ENCODE measurements around the gene KRTAP3-3.
"Not testable (repeated sequence)": the region's sequence is repeated elsewhere in the genome, so short reads cannot be mapped to it uniquely, and the experiment has no call there.

KRTAP3-3 gene

DNA sequence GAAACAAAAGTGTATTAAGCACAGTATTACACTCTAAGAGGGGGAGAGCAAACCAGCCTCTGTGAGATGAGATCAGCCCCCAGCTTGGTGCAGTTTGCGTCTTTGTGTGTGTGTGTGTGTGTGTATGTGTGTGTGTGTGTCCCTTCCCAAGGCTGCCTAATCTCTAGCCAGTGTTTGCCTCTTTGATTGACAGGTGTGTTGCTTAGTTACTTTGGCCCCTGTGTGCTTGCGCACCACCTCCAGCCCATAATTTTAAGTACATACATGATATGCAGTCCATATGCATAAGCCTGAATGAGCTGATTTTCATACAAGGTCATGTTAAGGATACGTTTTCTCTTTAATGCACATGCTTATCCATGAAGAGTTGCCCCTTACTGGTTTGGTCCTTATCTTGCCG lies 7.8 kb upstream of the KRTAP3-3 start:
- H3K9me3 ChIP-seq (ENCODE audit: insufficient read depth, low read length): no peaks in the 10 kb centered on the region
- H3K4me3 ChIP-seq (ENCODE audit: insufficient read depth, low read length, poor library complexity, severe bottlenecking): no peak overlapping the region
- no peaks in the 10 kb centered on the region for H3K36me3 ChIP-seq (ENCODE audit: low read length)
- no peaks in the 10 kb centered on the region for H3F3A ChIP-seq (ENCODE audit: insufficient read depth)
- no peaks in the 10 kb centered on the region for H3K79me2 ChIP-seq (ENCODE audit: insufficient read depth, low read length)
- no peaks in the 10 kb centered on the region for H3K9me2 ChIP-seq (replicated peaks; ENCODE audit: insufficient read depth, low read length)
- no peak overlapping the region for H3K9ac ChIP-seq (ENCODE audit: low read length)
- H3K4me2 ChIP-seq (ENCODE audit: low read depth, low read length, poor library complexity, severe bottlenecking): no peak overlapping the region
- TF ChIP-seq EZH2phosphoT487 (conservative IDR thresholded peaks at IDR 0.05; ENCODE audit: low read length): no peak
- no peak for TF ChIP-seq CTCF (IDR thresholded peaks at IDR 0.05; ENCODE audit: insufficient read depth, low read length, poor library complexity, severe bottlenecking)
- H4K20me1 ChIP-seq (ENCODE audit: low read depth, low read length): no peaks in the 10 kb centered on the region
- no peak overlapping the region for H2AFZ ChIP-seq (ENCODE audit: low read depth, low read length, severe bottlenecking)
- H3K27me3 ChIP-seq (ENCODE audit: low read length): no peaks in the 10 kb centered on the region
- no peak overlapping the region for H3K27ac ChIP-seq (ENCODE audit: low read depth, low read length)

DNA sequence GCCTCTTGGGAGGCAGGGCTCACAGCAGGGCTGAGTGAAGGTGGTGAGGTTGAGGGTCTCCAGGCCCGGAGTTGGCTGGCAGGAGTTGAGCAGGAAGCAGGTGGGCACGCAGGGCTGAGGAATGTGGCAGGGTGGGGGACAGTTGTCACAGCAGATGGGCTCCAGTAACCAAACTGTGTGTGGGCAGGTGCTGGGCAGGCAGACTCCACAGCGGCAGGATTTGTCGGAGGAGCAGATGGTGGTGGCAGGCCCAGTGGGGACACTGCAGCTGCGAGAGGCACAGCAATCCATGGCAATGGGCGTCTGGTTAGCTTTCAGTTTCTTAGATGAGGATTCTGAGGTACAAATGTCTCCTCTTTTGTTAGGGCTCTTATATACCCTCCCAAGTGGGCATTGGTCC lies 5.6 kb upstream of the KRTAP3-3 start, which contains the start of gene KRTAP3-2:
Gene KRTAP3-2, minus strand, starts transcription at position 344 of the 400 bp plus-strand sequence. Its CDS starts 53 bp downstream, at position 291.
- H3K27me3 ChIP-seq (ENCODE audit: low read length); H3K4me2 ChIP-seq (ENCODE audit: low read depth, low read length, poor library complexity, severe bottlenecking); H3K27ac ChIP-seq (ENCODE audit: low read depth, low read length); H4K20me1 ChIP-seq (ENCODE audit: low read depth, low read length); H3K36me3 ChIP-seq (ENCODE audit: low read length); H2AFZ ChIP-seq (ENCODE audit: low read depth, low read length, severe bottlenecking); H3F3A ChIP-seq (ENCODE audit: insufficient read depth); H3K9me3 ChIP-seq (ENCODE audit: insufficient read depth, low read length); H3K4me3 ChIP-seq (ENCODE audit: insufficient read depth, low read length, poor library complexity, severe bottlenecking); H3K79me2 ChIP-seq (ENCODE audit: insufficient read depth, low read length); H3K9ac ChIP-seq (ENCODE audit: low read length); H3K9me2 ChIP-seq (replicated peaks; ENCODE audit: insufficient read depth, low read length): not testable (repeated sequence)

DNA sequence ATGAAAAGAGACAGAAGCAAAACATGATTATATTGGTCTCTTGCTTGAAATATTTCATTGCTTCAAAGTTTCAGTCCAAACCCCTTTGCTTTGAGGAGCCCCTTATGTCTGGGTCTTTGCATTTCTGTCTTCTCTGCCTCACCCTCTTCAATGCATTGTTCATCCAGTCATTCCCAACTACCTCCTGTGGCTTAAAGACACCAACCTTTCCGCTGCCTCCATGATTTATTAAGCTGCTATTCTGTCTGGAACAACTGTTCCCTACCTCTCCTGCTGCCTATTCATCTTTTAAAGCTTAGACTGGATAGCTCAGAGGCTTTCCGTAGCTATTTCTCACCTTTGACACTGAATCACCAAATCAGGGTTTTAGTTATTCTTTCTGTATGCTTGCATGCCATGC lies 3.4 kb upstream of the KRTAP3-3 start:
- Histone ChIP-seq H3K9ac (ENCODE audit: low read length) (no peak overlapping the region), H3K27ac (ENCODE audit: low read depth, low read length) (no peak overlapping the region), H3K27me3 (ENCODE audit: low read length) (no peaks in the 10 kb centered on the region), H3K4me2 (ENCODE audit: low read depth, low read length, poor library complexity, severe bottlenecking) (no peak overlapping the region), H4K20me1 (ENCODE audit: low read depth, low read length) (no peaks in the 10 kb centered on the region), H3K9me3 (ENCODE audit: insufficient read depth, low read length) (no peaks in the 10 kb centered on the region), H3K4me3 (ENCODE audit: insufficient read depth, low read length, poor library complexity, severe bottlenecking) (no peak overlapping the region), H3F3A (ENCODE audit: insufficient read depth) (no peaks in the 10 kb centered on the region), H3K79me2 (ENCODE audit: insufficient read depth, low read length) (no peaks in the 10 kb centered on the region), H3K9me2 (replicated peaks; ENCODE audit: insufficient read depth, low read length) (no peaks in the 10 kb centered on the region), H3K36me3 (ENCODE audit: low read length) (no peaks in the 10 kb centered on the region), H2AFZ (ENCODE audit: low read depth, low read length, severe bottlenecking) (no peak overlapping the region)
- no peak for TF ChIP-seq CTCF (IDR thresholded peaks at IDR 0.05; ENCODE audit: insufficient read depth, low read length, poor library complexity, severe bottlenecking)
- TF ChIP-seq EZH2phosphoT487 (conservative IDR thresholded peaks at IDR 0.05; ENCODE audit: low read length): no peak

GRCh38 chr17:40996829-40997228 lies 2.9 kb upstream of the KRTAP3-3 start:
- H3K9me2 ChIP-seq (replicated peaks; ENCODE audit: insufficient read depth, low read length): no peaks in the 10 kb centered on the region
- no peaks in the 10 kb centered on the region for H3K9me3 ChIP-seq (ENCODE audit: insufficient read depth, low read length)
- H3K27ac ChIP-seq (ENCODE audit: low read depth, low read length): no peak overlapping the region
- no peak for TF ChIP-seq CTCF (IDR thresholded peaks at IDR 0.05; ENCODE audit: insufficient read depth, low read length, poor library complexity, severe bottlenecking)
- TF ChIP-seq EZH2phosphoT487 (conservative IDR thresholded peaks at IDR 0.05; ENCODE audit: low read length): no peak
- no peaks in the 10 kb centered on the region for H3K27me3 ChIP-seq (ENCODE audit: low read length)
- no peak overlapping the region for H3K9ac ChIP-seq (ENCODE audit: low read length)
- H3K4me3 ChIP-seq (ENCODE audit: insufficient read depth, low read length, poor library complexity, severe bottlenecking): no peak overlapping the region
- no peak overlapping the region for H3K4me2 ChIP-seq (ENCODE audit: low read depth, low read length, poor library complexity, severe bottlenecking)
- no peaks in the 10 kb centered on the region for H3K36me3 ChIP-seq (ENCODE audit: low read length)
- no peaks in the 10 kb centered on the region for H3K79me2 ChIP-seq (ENCODE audit: insufficient read depth, low read length)
- H2AFZ ChIP-seq (ENCODE audit: low read depth, low read length, severe bottlenecking): no peak overlapping the region
- no peaks in the 10 kb centered on the region for H4K20me1 ChIP-seq (ENCODE audit: low read depth, low read length)
- no peaks in the 10 kb centered on the region for H3F3A ChIP-seq (ENCODE audit: insufficient read depth)

Measured in SU-DHL-6 (cell line).